ENCODE results near the gene CDK2. TPM values are rescaled to one million over a fixed set of nuclear protein-coding genes. Genes with fewer than 3 reads are reported as not detected.
A peak's percentile ranks its signal among the peaks of the same experiment; 100 is the strongest.
"Not testable (repeated sequence)": the region's sequence is repeated elsewhere in the genome, so short reads cannot be mapped to it uniquely, and the experiment has no call there.

The CDK2 gene
- polyA plus RNA-seq, 3 donors: 9.2 to 20.8 (median 16.8) TPM

DNA sequence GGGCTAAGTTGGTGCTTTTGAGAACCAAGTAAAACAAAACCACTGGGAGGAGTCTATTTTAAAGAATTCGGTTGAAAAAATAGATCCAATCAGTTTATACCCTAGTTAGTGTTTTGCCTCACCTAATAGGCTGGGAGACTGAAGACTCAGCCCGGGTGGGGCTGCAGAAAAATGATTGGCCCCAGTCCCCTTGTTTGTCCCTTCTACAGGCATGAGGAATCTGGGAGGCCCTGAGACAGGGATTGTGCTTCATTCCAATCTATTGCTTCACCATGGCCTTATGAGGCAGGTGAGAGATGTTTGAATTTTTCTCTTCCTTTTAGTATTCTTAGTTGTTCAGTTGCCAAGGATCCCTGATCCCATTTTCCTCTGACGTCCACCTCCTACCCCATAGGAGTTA lies 5.4 kb downstream of the CDK2 start:
- H3K27ac ChIP-seq (ENCODE audit: low read depth, low read length): no peak overlapping the region
- 58 to 66% (median 59%) methylated on average over 3 of the region's 3 CpGs for WGBS, 3 donors

DNA sequence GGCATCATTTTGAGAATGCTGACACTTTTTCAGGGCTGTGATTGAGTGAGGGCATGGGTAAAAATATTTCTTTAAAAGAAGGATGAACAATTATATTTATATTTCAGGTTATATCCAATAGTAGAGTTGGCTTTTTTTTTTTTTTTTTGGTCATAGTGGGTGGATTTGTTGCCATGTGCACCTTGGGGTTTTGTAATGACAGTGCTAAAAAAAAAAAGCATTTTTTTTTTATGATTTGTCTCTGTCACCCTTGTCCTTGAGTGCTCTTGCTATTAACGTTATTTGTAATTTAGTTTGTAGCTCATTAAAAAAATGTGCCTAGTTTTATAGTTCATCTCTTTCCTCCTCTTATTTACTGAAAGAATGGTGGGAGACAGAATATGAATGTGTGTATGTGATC lies 5.8 kb downstream of the CDK2 start:
- H3K27ac ChIP-seq (ENCODE audit: low read depth, low read length): no peak overlapping the region
- 20 to 38% (median 27%) methylated on average over 1 of the region's 1 CpG for WGBS, 3 donors

DNA sequence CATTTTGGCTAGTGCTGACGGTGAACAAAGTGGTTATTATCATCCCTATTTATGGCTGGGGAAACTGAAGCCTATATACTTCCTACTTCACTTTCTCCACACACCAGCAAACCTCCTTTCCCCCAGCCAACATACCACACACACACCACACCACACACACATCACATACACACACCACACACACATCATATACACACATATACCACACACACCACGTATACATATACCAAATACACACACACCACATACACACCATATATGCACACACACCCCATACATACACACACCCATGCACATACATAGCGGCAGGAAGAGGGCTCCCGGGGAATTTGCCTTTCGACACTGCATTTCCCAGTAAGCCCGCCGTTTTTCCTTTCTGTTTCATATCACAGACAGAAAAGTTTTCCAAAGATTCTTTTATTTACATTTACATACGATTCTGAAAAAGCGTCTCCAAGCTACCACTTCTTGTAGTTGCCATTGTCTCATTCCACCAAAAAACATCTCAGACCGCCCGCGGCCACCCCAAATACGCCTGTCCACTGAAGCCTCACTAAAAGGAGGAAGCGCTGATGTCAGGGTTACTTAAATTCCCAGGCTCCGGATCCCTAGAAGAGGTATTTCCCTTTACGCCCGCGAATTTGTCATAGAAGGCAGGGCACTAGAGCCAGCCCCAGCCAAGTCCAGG lies 6.4 kb downstream of the CDK2 start:
- no peak overlapping the region for H3K27ac ChIP-seq (ENCODE audit: low read depth, low read length)
- 0 to 1% (median 1%) methylated on average over 18 of the region's 18 CpGs for WGBS, 3 donors

DNA sequence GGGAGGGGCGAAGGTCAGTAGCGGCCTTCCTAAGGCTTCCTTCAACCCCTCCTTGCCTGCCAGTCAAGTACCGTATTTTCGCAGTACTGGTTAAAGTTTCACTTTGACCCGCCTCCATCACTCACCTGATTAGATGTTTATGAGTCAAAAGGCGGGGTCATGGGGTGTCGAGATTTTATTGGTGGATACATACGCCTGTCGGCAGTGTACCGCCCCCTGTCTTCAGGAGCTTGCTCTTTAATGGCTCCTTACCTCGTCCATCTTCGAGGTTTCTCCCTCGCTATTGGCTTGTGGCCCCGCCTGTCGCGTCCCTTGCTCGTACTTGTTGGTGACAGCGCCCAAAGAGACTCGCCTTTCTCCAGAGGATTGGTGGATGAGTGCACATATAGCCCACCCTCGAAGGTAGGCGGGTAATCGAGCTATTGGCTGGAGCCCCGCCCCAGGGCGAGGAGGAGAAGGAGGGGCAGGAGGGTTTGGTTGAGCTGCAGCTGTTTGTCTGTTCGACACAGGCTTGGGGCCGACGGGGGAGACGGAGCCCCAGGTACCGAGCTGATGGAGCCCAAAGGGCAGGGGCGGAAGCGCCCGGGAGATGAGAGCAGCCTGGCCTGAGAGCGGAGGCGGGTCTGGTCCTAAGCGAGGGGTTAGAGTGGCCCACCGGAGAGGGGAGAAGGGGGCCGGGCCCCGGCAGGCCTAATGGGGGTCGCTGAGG lies 7.1 kb downstream of the CDK2 start, which contains the start of gene RAB5B:
TSS of gene RAB5B (plus strand) at position 480 of the 709 bp plus-strand sequence. CDS start 12,883 bp downstream, outside the sequence.
- 0 to 1% (median 1%) methylated on average over 34 to 39 of the region's 39 CpGs for WGBS, 3 donors

DNA sequence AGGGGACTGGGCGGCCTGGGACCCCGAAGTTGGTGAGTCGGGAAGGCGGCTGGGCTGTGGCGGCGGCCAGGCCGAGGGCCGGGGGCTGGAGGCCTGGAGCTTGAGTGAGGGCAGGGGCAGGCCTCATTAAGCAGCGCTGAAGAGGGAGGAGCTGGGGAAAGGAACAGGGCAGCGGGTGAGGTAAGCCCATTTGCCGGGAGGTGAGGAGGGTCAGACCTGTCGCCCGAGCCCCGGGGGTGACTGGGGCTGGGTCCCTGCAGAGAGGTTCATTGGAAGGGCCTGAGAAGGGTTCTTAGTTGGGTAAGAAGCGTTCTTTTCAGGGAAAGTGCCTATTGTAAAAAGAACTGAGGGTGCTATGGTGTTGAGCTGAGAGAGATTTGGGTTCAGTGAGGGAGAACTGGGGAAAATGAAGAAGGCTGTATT lies 7.7 kb downstream of the CDK2 start:
- H3K27ac ChIP-seq (ENCODE audit: low read depth, low read length): peak overlapping the region; percentile 67
- WGBS, 3 donors: 1% methylated on average over 15 of the region's 15 CpGs

More for the DNA sequence above, 7.1 kb downstream of the CDK2 start, which contains the start of gene RAB5B:
- peak within 1 kb of the TSS; percentile 67 for H3K27ac ChIP-seq (ENCODE audit: low read depth, low read length)

DNA sequence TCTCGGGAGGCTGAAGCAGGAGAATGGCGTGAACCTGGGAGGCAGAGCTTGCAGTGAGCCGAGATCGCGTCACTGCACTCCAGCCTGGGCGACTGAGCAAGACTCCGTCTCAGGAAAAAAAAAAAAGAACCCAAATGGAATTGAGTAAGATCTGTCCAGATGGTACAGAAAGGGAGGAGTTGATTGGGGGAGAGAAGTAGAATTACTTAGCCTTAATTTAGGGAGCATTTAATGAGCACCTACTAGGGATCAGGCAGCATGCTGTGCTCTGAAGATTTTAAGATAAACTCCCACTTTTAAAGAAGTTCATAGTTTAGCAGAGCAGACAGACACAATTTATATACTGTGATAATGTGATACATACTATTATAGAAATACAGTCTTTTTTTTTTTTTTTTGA lies 11.8 kb downstream of the CDK2 start:
- no peak overlapping the region for H3K27ac ChIP-seq (ENCODE audit: low read depth, low read length)
- 62 to 93% (median 85%) methylated on average over 7 of the region's 7 CpGs for WGBS, 3 donors

DNA sequence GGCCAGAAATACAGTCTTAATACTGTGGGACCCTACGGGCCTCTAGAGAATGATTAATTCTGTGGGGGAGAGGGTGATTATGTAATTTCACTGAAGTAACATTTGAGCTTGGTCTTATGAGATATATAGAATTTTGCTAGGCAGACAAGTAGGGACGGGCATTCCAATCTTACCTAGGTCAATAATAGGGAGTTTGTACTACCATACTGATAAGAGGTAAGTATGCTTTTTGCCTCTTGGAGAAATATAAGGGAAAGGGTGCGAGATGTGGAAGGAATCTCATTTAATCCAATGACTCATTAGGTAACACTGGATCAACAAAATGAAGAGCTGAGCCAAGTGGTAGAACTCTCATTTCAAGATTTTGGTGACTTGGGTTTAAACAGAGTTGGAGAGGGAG lies 12.4 kb downstream of the CDK2 start:
- no peak overlapping the region for H3K27ac ChIP-seq (ENCODE audit: low read depth, low read length)
- 70 to 74% (median 72%) methylated on average over 3 of the region's 3 CpGs for WGBS, 3 donors

DNA sequence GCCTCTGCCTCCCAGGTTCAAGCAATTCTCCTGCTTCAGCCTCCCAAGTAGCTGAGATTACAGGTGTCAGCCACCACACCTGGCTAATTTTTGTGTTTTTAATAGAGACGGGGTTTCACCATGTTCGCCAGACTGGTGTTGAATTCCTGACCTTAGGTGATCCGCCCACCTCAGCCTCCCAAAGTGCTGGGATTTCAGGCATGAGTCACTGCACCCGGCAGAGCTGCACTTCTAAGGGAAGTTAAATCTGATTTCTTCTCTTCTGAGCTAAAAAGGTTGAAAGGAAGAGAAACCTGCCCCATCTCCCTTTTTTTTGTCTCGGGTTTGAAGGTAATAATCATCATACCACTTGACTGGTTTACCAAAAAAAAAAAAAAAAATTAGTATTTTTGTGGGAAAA lies 15.3 kb downstream of the CDK2 start:
- not testable (repeated sequence) for H3K27ac ChIP-seq (ENCODE audit: low read depth, low read length)
- 66 to 77% (median 72%) methylated on average over 5 of the region's 5 CpGs for WGBS, 3 donors

DNA sequence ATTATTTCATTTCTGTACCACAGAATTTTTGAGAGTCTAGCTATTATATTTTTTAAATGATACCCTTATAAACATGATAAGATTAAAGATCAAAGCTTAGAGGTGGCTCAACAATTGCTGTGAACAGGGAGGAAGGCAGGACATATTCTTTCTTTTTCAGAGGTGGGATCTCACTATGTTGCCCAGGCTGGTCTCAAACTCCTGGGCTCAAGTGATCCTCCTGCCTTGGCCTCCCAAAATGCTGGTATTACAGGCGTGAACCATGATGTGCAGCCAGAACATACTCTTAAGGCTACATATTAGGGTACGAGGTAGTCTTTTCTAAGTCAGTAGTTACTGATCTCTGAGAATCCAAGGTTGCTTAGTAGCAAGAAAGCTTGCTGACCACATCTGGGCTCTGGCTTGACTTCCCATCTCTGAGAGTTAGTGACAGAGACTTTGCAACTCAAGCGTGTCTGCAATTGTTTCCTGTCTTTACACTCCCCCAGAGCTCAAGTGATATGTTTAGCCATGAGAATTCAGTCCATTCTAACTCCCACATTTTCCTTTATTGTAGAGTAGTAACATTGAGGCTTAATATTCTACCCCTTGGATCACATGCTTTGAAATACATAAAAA lies 15.8 kb downstream of the CDK2 start:
- H3K27ac ChIP-seq (ENCODE audit: low read depth, low read length): no peak overlapping the region
- WGBS, 3 donors: 56 to 82% (median 58%) methylated on average over 3 of the region's 3 CpGs

DNA sequence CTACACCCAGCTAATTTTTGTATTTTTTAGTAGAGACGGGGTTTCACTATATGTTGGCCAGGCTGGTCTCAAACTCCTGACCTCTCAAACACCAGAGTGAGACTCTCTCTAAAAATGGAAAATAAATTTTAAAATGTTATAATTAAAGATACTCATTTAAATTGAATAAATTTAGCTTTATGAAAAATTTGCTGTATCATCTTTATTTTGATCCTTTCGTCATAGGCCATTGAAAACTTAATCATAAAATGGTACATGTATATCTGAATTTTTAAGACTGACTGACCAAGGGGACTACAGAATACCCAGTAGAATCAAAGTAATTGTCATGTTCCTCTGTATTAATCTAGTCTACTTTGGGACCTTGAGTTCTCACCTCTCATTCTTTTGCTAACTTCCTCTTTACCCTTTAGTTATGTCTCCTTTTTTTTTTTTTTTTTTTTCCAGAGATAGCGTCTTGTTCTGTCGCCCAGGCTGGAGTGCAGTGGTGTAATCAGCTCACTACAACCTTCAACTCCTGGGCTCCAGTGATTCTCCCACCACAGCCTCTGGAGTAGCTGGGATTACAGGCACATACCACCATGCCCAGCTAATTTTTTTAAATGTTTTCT lies 16.7 kb downstream of the CDK2 start:
- no peak overlapping the region for H3K27ac ChIP-seq (ENCODE audit: low read depth, low read length)
- 69 to 79% (median 69%) methylated on average over 4 of the region's 4 CpGs for WGBS, 3 donors

DNA sequence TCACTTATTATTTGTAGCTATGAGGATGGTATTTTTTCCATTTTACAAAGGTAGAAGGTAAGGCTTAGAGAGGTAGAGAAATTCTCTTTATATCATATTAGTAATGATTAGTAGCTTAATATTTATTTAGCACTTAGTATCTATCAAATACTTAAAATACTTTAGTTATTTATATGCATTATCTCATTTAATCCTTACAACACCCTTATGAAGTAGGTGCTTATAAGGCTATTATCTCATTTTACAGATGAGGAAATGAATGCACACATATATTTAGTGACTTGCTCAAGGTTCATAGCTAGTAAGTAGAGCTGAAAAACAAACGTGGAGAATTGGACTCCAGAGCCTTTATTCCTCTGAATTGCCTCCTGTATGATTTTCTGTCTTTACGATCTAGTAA lies 18.2 kb downstream of the CDK2 start:
- 60 to 68% (median 66%) methylated on average over 2 of the region's 2 CpGs for WGBS, 3 donors
- no peak overlapping the region for H3K27ac ChIP-seq (ENCODE audit: low read depth, low read length)

DNA sequence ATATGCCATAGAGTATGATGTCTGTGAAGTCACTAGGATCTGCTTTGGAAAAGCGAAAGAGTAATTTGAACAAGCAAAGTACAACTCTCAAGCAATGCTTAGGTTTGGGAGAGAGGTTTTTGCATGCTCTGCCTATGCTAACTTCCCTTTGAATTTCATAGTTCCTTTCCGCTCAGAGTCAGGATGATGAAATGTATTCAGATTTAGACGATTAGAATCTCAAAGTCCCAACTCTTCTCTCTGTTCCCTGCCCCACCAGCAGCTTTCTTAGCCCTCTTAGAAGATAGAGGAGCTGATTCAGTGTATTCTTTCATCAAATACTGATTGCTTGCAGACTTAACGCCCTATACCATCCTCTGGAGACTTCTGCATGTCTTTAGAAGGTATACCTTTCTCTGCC lies 18.7 kb downstream of the CDK2 start:
- WGBS, 3 donors: 72 to 88% (median 74%) methylated on average over 4 of the region's 4 CpGs
- H3K27ac ChIP-seq (ENCODE audit: low read depth, low read length): no peak overlapping the region

DNA sequence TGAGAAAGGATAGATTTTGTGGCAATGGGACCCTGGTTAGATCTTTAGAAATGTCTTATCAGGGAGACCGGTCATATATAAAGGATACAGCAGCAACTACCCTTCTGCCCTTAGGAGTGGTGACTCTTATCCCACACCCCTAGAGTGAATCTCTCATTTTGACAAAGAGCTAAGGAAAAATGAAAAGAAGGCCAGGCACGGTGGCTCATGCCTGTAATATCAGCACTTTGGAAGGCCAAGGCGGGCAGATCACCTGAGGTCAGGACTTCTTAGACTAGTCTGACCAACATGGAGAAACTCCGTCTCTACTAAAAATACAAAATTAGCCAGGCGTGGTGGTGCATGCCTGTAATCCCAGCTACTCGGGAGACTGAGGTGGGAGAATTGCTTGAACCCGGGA lies 19.3 kb downstream of the CDK2 start:
- H3K27ac ChIP-seq (ENCODE audit: low read depth, low read length): not testable (repeated sequence)
- WGBS, 3 donors: 91 to 94% (median 93%) methylated on average over 7 of the region's 7 CpGs

DNA sequence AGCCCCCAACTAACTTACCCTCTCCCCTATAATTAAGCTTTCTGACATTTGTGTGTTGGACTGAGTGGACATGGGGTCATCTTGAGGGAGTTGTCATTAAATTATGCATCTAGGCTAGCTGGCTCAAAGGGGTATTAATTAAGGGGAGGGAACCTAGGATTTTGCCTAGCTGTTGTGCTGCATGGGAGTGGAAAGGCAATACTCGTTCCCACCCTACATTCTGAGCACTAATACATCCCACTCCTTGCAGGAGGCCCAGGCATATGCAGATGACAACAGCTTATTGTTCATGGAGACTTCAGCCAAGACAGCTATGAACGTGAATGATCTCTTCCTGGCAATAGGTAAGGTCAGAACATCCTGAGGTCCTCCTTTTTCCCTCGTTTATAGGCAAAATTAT lies 24.5 kb downstream of the CDK2 start:
- H3K27ac ChIP-seq (ENCODE audit: low read depth, low read length): no peak overlapping the region
- 84 to 90% (median 85%) methylated on average over 3 of the region's 3 CpGs for WGBS, 3 donors

DNA sequence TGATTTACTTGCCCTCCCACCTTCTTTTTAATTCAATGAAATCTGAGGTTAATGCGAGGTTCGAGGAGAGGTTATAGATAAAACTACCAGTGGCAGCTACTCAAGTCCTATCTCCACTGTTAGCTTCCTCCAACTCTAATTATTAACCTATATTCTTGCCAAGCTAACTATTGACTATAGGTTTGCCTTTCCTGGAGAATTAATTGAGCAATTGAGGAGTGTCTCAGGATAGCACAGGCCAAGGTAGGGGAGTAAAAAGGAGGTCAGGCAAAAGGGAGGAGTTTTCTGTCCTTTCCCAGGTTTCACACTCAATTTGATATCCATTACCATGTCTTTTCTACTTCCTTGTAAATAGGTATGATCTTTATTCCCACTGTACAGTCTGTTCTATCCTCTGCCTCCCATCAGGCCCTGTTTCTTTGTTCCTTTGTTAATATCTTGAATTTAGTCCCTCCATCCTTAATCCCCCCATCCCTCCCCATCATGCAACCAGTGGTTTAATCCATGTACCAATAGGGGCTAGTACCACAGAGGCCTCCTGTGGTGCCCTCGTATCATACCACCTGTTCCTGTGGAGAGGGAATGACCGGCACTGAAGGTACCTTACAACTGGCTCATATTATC lies 26.7 kb downstream of the CDK2 start:
- no peak overlapping the region for H3K27ac ChIP-seq (ENCODE audit: low read depth, low read length)
- 64 to 87% (median 78%) methylated on average over 4 of the region's 4 CpGs for WGBS, 3 donors

DNA sequence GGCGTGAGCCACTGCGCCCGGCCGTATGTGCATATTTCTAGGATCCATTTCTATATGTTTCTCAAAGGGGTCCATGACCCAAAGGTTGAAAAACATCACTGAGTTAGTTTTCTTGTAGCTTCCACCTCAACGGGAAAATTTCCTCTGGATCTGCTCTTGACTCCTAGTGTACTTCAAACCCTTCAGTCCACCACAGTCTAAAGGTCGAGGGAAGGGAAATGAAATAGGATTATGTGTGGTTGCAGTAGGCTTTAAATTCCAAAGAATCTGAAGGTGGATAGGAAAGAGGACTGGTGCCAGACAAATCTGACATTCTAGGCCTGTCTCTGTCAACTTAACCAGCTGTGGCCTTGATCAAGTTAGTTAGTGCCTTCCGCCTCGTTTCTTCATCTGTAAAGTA lies 28.7 kb downstream of the CDK2 start:
- no peak overlapping the region for H3K27ac ChIP-seq (ENCODE audit: low read depth, low read length)
- WGBS, 3 donors: 72 to 82% (median 80%) methylated on average over 8 of the region's 8 CpGs

DNA sequence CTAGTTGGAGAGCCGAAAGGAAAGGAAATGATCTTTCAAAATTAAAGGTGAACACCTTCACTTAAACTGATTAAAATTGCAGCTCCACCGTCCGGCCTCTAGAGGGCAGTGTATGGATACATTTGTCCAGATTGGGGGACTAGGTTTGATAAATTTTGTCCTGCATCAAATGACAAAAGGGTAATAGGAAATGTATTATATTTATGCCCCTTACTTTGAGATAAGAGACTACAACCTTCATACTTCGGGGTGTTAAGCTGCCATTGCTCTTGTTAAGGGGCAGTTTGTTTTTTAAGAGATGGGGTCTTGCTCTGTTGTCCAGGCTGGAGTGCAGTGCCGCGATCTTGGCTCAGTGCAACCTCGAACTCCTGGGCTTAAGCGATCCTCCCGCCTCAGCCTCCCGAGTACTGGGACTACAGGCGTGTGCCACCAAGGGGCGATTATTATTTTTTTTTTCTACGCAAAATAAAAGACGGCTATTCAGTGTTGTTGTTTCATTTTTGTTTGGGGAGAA lies 29.6 kb downstream of the CDK2 start:
- WGBS, 3 donors: 15 to 25% (median 21%) methylated on average over 14 of the region's 14 CpGs
- H3K27ac ChIP-seq (ENCODE audit: low read depth, low read length): no peak overlapping the region

DNA sequence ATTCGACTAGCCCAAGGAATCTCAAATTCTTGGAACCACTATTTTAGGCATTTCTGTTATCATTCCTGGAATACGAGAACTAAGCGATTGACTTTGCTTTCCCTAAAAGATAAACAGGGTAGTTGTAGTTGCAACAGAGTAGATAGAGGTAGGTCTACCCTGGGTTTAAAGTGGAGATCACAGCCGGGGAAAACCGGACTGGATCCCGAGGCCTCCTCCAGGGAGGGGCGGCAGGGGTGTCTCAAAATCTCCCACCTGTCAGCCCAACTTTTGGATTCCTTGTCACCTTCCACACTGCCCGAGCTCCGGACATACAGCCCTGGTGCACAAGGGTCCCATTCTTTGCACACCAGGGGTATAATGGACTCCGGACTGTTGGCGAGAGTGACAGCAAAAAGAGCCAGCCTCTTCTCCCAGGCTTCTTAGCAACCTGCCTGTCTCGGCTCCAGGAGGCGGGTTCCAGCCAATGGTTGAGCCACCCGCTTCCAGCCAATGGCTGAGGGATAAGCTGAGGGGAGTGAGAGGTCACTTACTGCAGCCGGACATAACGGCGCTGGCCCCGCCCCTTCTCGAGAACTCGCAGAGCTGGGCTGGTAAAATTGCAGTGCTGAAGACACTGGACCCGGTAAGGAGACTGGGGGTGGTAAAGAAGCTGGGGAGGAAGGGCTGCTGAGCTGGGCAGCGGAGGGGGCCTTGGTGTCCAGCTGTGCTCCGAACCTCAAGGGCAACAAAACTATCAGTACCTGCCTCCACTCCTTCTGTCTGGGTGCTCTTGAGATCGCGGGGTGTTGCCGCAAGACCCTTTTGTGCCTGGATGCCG lies 30.3 kb downstream of the CDK2 start, which contains the start of gene SUOX:
TSS of gene SUOX (plus strand) at position 562 of the 820 bp plus-strand sequence. CDS start 4,946 bp downstream, outside the sequence.
- no peak within 1 kb of the TSS for H3K27ac ChIP-seq (ENCODE audit: low read depth, low read length)
- WGBS, 3 donors: 0 to 1% (median 1%) methylated on average over 27 of the region's 27 CpGs

Data from adipose tissue (tissue), 3 donors.